Astrocyte of the cerebellum (primary cell): ENCODE results near the gene REXO1.
"Not testable (repeated sequence)": the region's sequence is repeated elsewhere in the genome, so short reads cannot be mapped to it uniquely, and the experiment has no call there.

ENCODE experiments used
- DNase-seq: peaks from one replicate; pipeline ENCODE4 v3.0.0-alpha.2; 2011; ENCODE audit warnings: low read depth
- H3K4me3 ChIP-seq: 2 replicates; pipeline ENCODE4 v1.5.1; 2011; ENCODE audit warnings: mild to moderate bottlenecking, low read depth, low read length, moderate library complexity
- CTCF ChIP-seq: IDR thresholded peaks from 2 replicates; pipeline ENCODE4 v1.5.1; 2012; ENCODE audit warnings: low read length, low read depth, moderate library complexity, mild to moderate bottlenecking; ENCODE audit errors: missing control alignments
- in situ Hi-C: cut with HindIII; loops from 2 replicates; pipeline ENCODE4 v1.10.0; 2017; ENCODE audit warnings: low sequenced_read_pairs

REXO1 gene

GRCh38 chr19:1805401-1806183, 42.7 kb downstream of the REXO1 start:
- DNase-seq, result no peak
- in situ Hi-C loops, result no loop called here
- H3K4me3 ChIP-seq, result no peak overlapping the region
- TF ChIP-seq CTCF, result no peak

- TF ChIP-seq CTCF, result no peak
- no peak for DNase-seq
- no peak overlapping the region for H3K4me3 ChIP-seq
- in situ Hi-C loops, result no loop called here
These were observed 43.4 kb downstream of the REXO1 start for GRCh38 chr19:1804858-1805257.

GRCh38 chr19:1799695-1800342, 48.5 kb downstream of the REXO1 start:
- in situ Hi-C loops, result no loop called here
- H3K4me3 ChIP-seq, result no peak overlapping the region

DNA sequence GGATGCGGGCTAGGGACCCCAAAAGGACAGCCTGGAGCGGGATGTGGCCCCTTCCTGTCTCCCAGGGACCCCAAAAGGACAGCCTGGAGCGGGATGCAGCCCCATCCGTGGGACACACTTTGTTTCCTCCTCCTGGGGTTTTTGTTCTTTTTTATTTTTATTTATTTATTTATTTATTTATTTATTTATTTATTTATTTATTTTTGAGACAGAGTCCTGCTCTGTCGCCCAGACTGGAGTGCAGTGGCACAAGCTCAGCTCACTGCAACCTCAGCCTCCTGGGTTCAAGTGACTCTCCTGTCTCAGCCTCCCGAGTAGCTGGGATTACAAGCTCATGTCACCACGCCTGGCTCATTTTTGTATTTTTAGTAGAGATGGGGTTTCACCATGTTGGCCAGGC, 51.0 kb downstream of the REXO1 start:
- H3K4me3 ChIP-seq, in situ Hi-C loops, DNase-seq: not testable (repeated sequence)

More at GRCh38 chr19:1799695-1800342, 48.5 kb downstream of the REXO1 start:
- DNase-seq, result no peak
- TF ChIP-seq CTCF, result no peak

DNA sequence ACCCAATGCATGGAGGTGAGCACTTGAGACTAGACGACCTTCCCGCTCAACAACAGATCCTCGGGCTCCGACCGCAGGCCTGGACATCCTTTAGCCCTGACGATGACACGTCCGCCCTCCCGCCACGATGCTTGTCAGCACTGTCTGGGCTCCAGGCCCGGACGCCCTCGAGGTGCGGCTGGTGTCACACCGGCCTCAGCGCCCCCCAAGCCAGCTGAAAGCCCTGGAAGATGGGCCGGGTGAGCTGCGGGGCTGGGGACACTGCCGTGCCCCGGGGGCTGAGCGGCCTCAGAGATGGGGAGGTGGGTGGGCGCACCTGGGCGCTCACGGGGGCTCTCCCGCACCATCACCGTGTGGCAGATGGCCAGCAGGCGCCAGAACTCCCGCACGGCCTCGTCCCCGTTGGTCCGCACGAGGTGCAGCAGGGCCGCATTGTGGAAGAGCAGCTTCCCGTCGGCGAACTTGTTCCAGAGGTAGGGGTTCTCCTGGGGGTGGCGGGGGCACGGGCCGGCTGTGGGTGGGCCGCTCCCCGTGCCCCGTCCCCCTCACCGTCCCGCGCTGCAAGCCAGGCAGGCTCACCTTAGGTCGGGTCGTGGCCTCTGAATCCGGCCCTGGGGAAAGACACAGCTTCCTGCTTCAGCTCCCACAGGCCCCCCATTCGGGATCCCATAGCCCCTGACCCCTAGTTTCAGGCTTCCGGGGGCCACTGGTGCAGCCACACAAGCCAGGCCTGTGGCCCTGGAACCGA, 51.7 kb downstream of the REXO1 start:
- no peak for TF ChIP-seq CTCF
- H3K4me3 ChIP-seq, result no peak overlapping the region
- in situ Hi-C loops, result no loop called here
- DNase-seq, result no peak

DNA sequence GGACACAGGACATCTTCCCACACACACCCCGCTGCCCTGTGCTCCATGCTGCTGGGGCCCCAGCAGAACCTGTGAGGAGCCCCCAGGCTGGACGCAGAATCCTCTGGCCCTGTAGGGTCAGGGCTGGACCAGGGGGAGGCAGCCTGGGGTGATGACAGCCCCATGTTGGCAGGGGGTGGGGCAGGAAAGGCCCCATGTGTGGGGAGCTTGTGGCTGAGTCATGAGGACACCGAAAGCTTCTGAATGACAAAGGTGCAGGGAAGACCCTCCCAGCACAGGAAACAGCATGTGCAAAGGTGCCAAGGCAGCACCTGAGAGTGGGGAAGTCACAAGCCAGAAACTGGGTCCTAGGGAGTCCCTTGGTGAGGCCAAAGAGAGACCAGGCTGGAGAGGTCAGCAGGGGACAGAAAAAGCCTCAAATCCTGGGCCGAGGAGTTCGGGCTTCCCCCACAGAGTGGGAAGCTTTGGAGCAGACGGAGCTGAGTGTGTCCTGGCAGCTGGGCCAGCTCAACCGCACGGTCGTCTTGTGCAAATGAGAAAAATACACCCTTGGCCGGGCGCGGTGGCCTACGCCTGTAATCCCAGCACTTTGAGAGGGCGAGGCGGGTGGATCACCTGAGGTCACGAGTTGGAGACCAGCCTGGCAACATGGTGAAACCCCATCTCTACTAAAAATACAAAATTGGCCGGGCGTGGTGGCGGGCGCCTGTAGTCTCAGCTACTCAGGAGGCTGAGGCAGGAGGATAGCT, 53.7 kb downstream of the REXO1 start:
- DNase-seq, result no peak
- TF ChIP-seq CTCF, result no peak
- no peak overlapping the region for H3K4me3 ChIP-seq
- in situ Hi-C loops, result no loop called here
